Fibroblast of villous mesenchyme (primary cell): ENCODE data around the gene ZMIZ2. TPM values are rescaled to one million over a fixed set of nuclear protein-coding genes. Genes with fewer than 3 reads are reported as not detected.
"Not testable (repeated sequence)": the region's sequence is repeated elsewhere in the genome, so short reads cannot be mapped to it uniquely, and the experiment has no call there.

Experiments used
- DNase-seq: peaks from one replicate; pipeline ENCODE4 v3.0.0-alpha.2; 2010; ENCODE audit warnings: low read depth
- H3K4me3 ChIP-seq: 2 replicates; pipeline ENCODE4 v1.5.1; 2011; ENCODE audit warnings: low read depth, mild to moderate bottlenecking, low read length
- total RNA-seq: library from RNA; depleted of rRNA; stranded (reverse); fragments of >200 nt; gene quantifications from 2 replicates; pipeline ENCODE4 v1.2.3, GENCODE V29; 2012
- TF ChIP-seq, protein P1 (sequence below): IDR thresholded peaks from 2 replicates; pipeline ENCODE4 v1.5.1; 2012; ENCODE audit warnings: low read depth, mild to moderate bottlenecking, low read length; ENCODE audit not compliant: insufficient read depth

Gene ZMIZ2
- total RNA-seq, 1 donor, result 10.8 TPM

GRCh38 chr7:44768628-44769371 is 20.2 kb downstream of the ZMIZ2 start:
- no peak overlapping the region for H3K4me3 ChIP-seq
- DNase-seq, result no peak
- TF ChIP-seq, protein P1, sequence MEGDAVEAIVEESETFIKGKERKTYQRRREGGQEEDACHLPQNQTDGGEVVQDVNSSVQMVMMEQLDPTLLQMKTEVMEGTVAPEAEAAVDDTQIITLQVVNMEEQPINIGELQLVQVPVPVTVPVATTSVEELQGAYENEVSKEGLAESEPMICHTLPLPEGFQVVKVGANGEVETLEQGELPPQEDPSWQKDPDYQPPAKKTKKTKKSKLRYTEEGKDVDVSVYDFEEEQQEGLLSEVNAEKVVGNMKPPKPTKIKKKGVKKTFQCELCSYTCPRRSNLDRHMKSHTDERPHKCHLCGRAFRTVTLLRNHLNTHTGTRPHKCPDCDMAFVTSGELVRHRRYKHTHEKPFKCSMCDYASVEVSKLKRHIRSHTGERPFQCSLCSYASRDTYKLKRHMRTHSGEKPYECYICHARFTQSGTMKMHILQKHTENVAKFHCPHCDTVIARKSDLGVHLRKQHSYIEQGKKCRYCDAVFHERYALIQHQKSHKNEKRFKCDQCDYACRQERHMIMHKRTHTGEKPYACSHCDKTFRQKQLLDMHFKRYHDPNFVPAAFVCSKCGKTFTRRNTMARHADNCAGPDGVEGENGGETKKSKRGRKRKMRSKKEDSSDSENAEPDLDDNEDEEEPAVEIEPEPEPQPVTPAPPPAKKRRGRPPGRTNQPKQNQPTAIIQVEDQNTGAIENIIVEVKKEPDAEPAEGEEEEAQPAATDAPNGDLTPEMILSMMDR, result no peak

DNA sequence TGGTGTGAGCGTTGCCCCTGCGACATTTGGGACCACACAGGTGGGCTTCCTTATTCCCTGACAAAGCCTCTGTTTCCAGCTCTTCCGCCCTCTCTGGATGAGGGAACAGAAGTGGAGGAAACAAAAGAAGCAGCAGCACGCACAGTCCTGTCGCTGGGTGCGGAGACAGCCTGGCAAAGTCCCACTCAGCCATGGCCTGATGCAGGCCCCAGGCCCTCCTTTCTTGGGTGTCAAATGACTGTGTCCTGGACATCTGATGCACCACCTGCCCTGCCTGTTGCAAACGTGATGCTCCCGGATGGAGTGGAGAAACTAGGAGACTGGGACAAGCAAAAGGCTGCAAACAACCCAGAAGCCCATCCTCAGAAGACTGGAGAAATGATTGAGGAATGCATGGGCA is 20.7 kb downstream of the ZMIZ2 start:
- no peak overlapping the region for H3K4me3 ChIP-seq
- DNase-seq, result no peak
- TF ChIP-seq, protein P1, result no peak

DNA sequence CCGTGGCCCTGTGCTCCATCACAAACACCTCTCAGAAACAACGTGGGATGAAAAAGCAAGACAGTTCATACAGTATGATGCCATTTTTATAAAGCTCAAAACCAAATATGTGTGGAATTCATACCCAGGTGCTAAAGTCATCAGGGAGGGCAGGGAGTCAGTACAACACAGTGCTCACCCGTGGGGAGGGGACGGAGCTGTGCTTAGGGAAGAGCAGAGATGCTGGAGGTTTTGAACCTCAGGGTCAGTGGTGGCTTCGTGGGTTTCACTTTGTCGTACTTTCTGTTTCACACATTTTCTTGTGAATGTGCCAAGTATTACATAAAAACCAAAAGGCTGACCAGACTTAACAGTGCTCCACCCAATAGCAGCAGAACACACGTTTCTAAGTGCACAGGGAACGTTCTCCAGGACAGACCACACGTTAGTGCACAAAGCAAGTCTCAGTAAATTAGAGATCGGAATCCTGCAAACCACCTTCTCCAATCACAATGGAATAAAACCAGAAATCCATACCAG is 21.2 kb downstream of the ZMIZ2 start:
- TF ChIP-seq, protein P1, result no peak
- DNase-seq, result peak; percentile 87
- no peak overlapping the region for H3K4me3 ChIP-seq

GRCh38 chr7:44771358-44771757 is 22.7 kb downstream of the ZMIZ2 start:
- no peak overlapping the region for H3K4me3 ChIP-seq
- TF ChIP-seq, protein P1, result no peak
- DNase-seq, result no peak

- no peak for DNase-seq
- H3K4me3 ChIP-seq, result no peak overlapping the region
- TF ChIP-seq, protein P1, result no peak
Measured at GRCh38 chr7:44772440-44772839, 23.8 kb downstream of the ZMIZ2 start.

GRCh38 chr7:44772867-44773266 is 24.2 kb downstream of the ZMIZ2 start:
- TF ChIP-seq, protein P1, result no peak
- DNase-seq, result no peak
- H3K4me3 ChIP-seq, result no peak overlapping the region

DNA sequence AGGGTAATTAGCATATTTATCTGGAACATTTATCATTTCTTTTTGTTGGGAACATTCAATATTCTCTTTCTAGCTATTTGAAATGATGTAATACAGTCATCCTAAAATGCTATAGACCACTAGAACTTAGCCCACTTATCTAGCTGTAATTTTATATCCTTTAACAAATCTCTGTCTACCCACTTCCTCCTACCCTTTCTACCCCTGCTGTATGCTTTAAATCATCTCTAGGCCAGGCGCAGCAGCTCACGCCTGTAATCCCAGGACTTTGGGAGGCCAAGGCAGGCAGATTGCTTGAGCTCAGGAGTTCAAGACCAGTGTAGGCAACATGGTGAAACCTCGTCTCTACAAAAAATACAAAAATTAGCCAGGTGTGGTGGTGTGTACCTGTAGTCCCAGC is 25.8 kb downstream of the ZMIZ2 start:
- not testable (repeated sequence) for H3K4me3 ChIP-seq, DNase-seq
